HG03095 (cell line): Measurements from ENCODE around the gene RAB6C.
"Not testable (repeated sequence)": the region's sequence is repeated elsewhere in the genome, so short reads cannot be mapped to it uniquely, and the experiment has no call there.

Experiments
- ATAC-seq: cut with Tn5 transposase; IDR thresholded peaks from one replicate; pipeline ENCODE4 v1.9.1; 2021; ENCODE audit warnings: moderate library complexity; ENCODE audit not compliant: unreplicated experiment

Gene RAB6C

DNA sequence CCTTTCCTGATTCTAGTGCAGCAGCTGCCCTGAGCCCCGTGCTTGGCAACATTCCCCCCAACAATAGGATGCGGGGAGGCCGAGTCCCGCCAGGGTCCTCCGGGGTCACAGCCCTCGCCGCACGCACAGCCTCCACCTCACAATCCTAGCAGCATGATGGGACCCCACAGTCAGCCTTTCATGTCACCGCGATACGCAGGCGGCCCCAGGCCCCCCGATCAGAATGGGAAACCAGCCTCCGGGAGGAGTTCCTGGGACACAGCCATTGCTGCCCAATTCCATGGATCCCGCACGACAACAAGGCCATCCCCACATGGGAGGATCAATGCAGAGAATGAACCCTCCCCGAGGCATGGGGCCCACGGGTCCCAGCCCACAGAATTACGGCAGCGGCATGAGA, 13.7 kb downstream of the RAB6C start:
- ATAC-seq: not testable (repeated sequence)

DNA sequence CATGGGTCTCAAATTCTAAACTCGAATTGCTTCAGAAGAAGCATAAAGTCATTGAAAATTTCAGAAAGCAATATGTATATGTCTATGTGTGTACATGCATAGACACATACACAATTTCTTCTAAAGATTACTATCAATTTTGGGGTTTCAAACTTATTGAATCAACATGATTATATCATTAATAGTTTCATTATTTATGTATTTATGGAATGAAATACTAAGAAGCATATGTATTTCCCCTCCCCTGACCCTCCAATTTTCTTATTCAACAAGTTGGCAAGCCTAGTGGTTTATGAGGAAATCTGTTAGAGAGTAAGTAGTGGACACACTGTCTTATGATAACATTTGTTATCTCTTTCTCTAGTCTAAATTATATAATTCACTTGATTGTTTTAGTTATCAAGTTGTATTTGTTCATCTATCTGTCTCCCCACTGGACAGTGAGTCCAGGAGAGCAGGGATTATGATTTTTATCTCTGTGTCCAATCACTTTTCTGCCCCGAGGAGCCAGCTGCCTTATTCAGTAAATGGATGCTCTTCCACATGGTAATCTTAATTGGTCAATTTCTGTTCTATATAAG, 17.3 kb downstream of the RAB6C start:
- ATAC-seq: not testable (repeated sequence)

DNA sequence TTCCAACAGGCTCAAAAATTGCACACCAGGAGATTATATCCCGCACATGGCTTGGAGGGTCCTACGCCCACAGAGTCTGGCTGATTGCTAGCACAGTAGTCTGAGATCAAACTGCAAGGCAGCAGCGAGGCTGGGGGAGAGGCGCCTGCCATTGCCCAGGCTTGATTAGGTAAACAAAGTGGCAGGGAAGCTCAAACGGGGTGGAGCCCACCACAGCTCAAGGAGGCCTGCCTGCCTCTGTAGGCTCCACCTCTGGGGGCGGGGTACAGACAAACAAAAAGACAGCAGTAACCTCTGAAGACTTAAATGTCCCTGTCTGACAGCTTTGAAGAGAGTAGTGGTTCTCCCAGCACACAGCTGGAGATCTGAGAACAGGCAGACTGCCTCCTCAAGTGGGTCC, 19.3 kb downstream of the RAB6C start:
- not testable (repeated sequence) for ATAC-seq

- not testable (repeated sequence) for ATAC-seq
Measured at GRCh38 chr2:130005862-130006261, 26.4 kb downstream of the RAB6C start.

DNA sequence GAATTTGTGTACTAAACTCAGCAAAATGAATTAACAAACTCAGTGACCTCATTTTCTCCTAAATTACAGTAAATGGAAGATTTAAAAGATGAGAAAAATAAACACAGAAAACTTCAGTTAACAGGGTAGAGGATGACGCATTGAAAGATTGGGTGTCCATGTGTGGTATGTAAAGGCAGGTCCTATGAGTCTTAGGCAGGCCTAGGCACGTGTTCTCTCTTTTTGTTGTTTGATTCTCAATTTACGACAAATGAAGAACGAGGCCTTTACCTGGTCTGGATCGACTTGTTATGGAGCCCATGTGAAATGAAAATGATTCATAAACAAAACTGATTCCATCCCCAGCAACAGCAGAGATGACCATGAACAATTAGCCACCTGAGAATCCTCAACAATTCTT, 37.2 kb downstream of the RAB6C start:
- not testable (repeated sequence) for ATAC-seq

DNA sequence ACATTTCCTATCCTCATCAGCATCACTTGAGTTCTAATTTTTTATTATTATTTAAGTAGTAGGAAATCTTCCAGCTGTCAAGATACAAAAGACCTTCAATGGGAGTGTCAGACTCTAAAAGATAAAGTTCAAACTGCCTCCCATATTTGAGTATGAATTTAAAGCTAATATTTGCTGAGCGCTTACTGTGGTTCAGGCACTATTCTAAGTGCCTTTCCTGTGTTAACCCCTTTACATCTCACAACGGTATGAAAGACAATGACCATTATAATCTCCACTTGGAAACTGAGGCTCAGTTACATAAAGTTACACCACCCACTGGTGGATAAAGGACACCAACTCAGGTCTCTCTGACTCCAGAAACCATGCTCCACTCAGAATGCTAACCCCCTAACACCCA, 39.9 kb downstream of the RAB6C start:
- no peak for ATAC-seq

DNA sequence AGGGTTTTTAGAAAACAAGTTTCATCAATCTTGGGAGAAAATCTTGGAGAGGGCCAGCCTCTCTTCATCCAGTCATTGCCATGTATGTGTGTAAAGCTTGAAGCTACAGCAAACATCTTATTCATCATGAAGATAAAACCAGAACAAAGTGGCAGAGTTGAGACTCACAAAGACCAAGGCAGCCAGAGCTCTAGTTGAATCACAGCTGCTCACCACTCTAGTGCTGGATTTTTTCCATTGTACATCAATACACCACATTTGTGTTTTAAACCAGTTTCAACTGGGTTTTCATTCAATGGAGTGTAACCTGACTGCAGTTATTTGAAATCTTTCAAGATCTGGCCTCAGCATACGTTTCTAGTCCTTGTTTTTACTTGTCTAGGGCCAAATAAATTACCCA, 40.6 kb downstream of the RAB6C start:
- ATAC-seq: not testable (repeated sequence)

DNA sequence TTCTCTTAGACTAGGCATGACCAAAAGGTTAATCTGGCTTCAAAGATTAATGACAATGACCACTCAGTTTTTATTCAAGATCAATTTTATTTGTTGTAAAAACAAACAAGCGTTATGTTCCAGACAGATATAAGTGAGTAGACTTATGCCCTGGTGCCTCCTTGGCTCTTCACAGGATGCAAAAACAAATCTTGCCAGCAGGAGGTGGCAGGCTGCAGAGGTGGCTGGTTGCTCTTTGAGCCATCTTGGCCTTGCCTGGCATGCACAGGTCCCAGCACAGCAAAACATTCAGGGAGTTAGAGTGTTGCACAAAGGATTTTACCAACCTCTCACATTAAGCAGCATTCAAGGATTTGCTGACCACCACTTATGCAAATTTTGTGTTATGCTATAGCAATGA, 46.5 kb downstream of the RAB6C start:
- not testable (repeated sequence) for ATAC-seq
